A549 (cell line): Measurements from ENCODE around the gene DENR. TPM values are rescaled to one million over a fixed set of nuclear protein-coding genes. Genes with fewer than 3 reads are reported as not detected.

Experiments
- ATAC-seq, 2 experiments: fragments of 200-7000 bp in 1 of 2; fragments of >200 bp in 1 of 2; cut with Nextera tagmentation in 1 of 2; cut with Tn5 transposase in 1 of 2; 3 replicates each; pipeline versions ENCODE4 v1.8.0 to v1.9.1; 2018 to 2020; ENCODE audit warnings: mild to moderate bottlenecking in 1 of 2, moderate library complexity in 1 of 2
- CTCF ChIA-PET: fragments of 300-600 bp; sonication (Branson Sonifier 250); formaldehyde crosslinking; extraction: SDS; loops from one replicate; lab custom pipeline; 2021; ENCODE audit warnings: antibody characterized with exemption, inconsistent platforms; lab: Yijun Ruan, JAX
- POLR2A ChIA-PET: fragments of 350-600 bp; formaldehyde crosslinking; extraction: SDS; loops from one replicate; lab custom pipeline; 2021; ENCODE audit warnings: antibody characterized with exemption, inconsistent platforms; lab: Yijun Ruan, JAX
- DNase-seq, 2 experiments: peaks; one replicate each; pipeline versions ENCODE4 v3.0.0 to v3.0.0-alpha.2; 2011 to 2016; ENCODE audit warnings: low read depth in 1 of 2, low spot score in 1 of 2
- FAIRE-seq: peaks from 2 replicates; lab custom pipeline; 2011; peaks lifted over from hg19 to GRCh38; lab: Jason Lieb, UNC
- H3K27ac ChIP-seq, 2 experiments: fragments of >200 bp; sonication (Bioruptor Twin); formaldehyde crosslinking; 3 replicates each; pipeline ENCODE4 v1.5.1; 2016 to 2017
- H3K4me1 ChIP-seq: fragments of >200 bp; sonication (Bioruptor Twin); formaldehyde crosslinking; 3 replicates; pipeline ENCODE4 v1.6.1; 2016
- H3K4me2 ChIP-seq: fragments of >200 bp; sonication (Bioruptor Twin); formaldehyde crosslinking; 3 replicates; pipeline ENCODE4 v1.6.1; 2016
- H3K4me3 ChIP-seq: fragments of >200 bp; sonication (Bioruptor Twin); formaldehyde crosslinking; 3 replicates; pipeline ENCODE4 v1.5.1; 2016
- H3K9me3 ChIP-seq: fragments of >200 bp; sonication (Bioruptor Twin); formaldehyde crosslinking; 3 replicates; pipeline ENCODE4 v1.6.1; 2016
- BHLHE40 ChIP-seq: IDR thresholded peaks from 2 replicates; pipeline ENCODE4 v1.6.1; 2012; ENCODE audit warnings: low read depth, low read length, inconsistent platforms
- EP300 ChIP-seq, 2 experiments: fragments of >200 bp; sonication (Bioruptor Twin); formaldehyde crosslinking; IDR thresholded peaks; 2 replicates in 1 of 2; 3 replicates in 1 of 2; pipeline ENCODE4 v1.6.1; 2016 to 2017
- FOXS1 ChIP-seq: fragments of 250-450 bp; sonication (Bioruptor Pico); IDR thresholded peaks from 2 replicates; pipeline ENCODE4 v1.5.0; 2020; ENCODE audit warnings: mild to moderate bottlenecking, moderate library complexity
- GATA3 ChIP-seq: IDR thresholded peaks from 2 replicates; pipeline ENCODE4 v1.6.1; 2012; ENCODE audit warnings: borderline replicate concordance
- HEYL ChIP-seq: fragments of 250-450 bp; sonication (Bioruptor Pico); IDR thresholded peaks from 2 replicates; pipeline ENCODE4 v1.8.0; 2021; ENCODE audit warnings: mild to moderate bottlenecking, moderate library complexity
- HOXB13 ChIP-seq: fragments of 250-450 bp; sonication (Bioruptor Pico); IDR thresholded peaks from 2 replicates; pipeline ENCODE4 v1.5.0; 2020; ENCODE audit warnings: low read depth, mild to moderate bottlenecking, moderate library complexity
- KDM1A ChIP-seq: fragments of 200-600 bp; sonication (generic); IDR thresholded peaks from 2 replicates; pipeline ENCODE4 v1.6.1; 2016; ENCODE audit warnings: low read depth, mild to moderate bottlenecking
- NPAS2 ChIP-seq: fragments of 250-450 bp; sonication (Bioruptor Pico); IDR thresholded peaks from 2 replicates; pipeline ENCODE4 v1.8.0; 2022; ENCODE audit warnings: mild to moderate bottlenecking, moderate library complexity, borderline replicate concordance
- WGBS: methylation state at CpG from one replicate; pipeline ENCODE4 v1.1.6; 2017; ENCODE audit errors: missing lambda C conversion rate; 5-methylcytosine and 5-hydroxymethylcytosine counted together
- polyA plus RNA-seq, 4 experiments: library from polyadenylated mRNA; depleted of rRNA in 3 of 4; stranded (reverse); fragments of >200 nt; fragmentation: RNase III in 1 of 4; extraction: RNeasy Plus Mini Kit Qiagen cat#74134 plus additional on column Dnase treatment in 1 of 4; gene quantifications; 2 replicates in 3 of 4; 3 replicates in 1 of 4; pipeline ENCODE4 v1.2.3, GENCODE V29; 2011 to 2017
- TF ChIP-seq, protein P1 (sequence below): fragments of >200 bp; sonication (Bioruptor Twin); formaldehyde crosslinking; IDR thresholded peaks from 3 replicates; pipeline ENCODE4 v1.5.1; 2016
- TF ChIP-seq, protein P2 (sequence below): fragments of >200 bp; sonication (Bioruptor Twin); formaldehyde crosslinking; IDR thresholded peaks from 3 replicates; pipeline ENCODE4 v1.6.1; 2016
- TF ChIP-seq, protein P3 (sequence below): IDR thresholded peaks from 2 replicates; pipeline ENCODE4 v1.6.1; 2012
- TF ChIP-seq, protein P4 (sequence below): IDR thresholded peaks from 2 replicates; pipeline ENCODE4 v1.6.1; 2012; ENCODE audit warnings: low read depth, borderline replicate concordance
- TF ChIP-seq, protein P5 (sequence below): fragments of 250-450 bp; sonication (Bioruptor Pico); IDR thresholded peaks from 2 replicates; pipeline ENCODE4 v1.5.0; 2021; ENCODE audit warnings: mild to moderate bottlenecking, moderate library complexity, borderline replicate concordance
- TF ChIP-seq, protein P6 (sequence below): fragments of 200-600 bp; sonication (generic); IDR thresholded peaks from 2 replicates; pipeline ENCODE4 v1.6.1; 2016; ENCODE audit warnings: antibody characterized with exemption, mild to moderate bottlenecking, moderate library complexity

The DENR gene
- polyA plus RNA-seq, 2 of the 4 experiments (the other 2 are of a cell fraction) = 76.0 to 98.2 TPM

DNA sequence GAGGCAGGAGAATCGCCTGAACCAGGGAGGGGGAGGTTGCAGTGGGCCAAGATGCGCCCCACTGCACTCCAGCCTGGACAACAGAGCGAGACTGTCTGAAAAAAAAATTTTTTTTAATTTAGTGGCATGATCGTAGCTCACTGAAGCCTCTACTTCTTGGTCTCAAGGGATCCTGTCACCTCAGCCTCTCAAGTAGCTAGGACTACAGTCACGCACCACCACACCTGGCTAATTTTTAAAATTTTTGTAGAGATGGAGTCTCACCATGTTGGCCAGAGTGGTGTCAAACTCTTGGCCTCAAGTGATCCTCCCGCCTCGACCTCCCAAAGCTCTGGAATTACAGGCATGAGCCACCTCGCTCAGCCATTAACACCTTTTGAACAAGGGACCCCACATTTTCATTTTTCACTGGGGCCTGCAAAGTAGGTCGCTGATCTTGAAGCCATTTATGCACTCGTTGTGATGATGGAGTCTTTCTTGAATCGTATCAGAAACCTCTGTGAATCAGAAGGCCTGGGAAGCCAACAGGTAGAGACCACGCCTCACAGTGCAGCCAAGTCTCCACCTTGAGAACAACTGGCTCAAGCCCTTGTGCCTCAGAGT is 27.9 kb upstream of the DENR start (continued):
- TF ChIP-seq, protein P1, sequence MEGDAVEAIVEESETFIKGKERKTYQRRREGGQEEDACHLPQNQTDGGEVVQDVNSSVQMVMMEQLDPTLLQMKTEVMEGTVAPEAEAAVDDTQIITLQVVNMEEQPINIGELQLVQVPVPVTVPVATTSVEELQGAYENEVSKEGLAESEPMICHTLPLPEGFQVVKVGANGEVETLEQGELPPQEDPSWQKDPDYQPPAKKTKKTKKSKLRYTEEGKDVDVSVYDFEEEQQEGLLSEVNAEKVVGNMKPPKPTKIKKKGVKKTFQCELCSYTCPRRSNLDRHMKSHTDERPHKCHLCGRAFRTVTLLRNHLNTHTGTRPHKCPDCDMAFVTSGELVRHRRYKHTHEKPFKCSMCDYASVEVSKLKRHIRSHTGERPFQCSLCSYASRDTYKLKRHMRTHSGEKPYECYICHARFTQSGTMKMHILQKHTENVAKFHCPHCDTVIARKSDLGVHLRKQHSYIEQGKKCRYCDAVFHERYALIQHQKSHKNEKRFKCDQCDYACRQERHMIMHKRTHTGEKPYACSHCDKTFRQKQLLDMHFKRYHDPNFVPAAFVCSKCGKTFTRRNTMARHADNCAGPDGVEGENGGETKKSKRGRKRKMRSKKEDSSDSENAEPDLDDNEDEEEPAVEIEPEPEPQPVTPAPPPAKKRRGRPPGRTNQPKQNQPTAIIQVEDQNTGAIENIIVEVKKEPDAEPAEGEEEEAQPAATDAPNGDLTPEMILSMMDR = no peak
- TF ChIP-seq, protein P2, sequence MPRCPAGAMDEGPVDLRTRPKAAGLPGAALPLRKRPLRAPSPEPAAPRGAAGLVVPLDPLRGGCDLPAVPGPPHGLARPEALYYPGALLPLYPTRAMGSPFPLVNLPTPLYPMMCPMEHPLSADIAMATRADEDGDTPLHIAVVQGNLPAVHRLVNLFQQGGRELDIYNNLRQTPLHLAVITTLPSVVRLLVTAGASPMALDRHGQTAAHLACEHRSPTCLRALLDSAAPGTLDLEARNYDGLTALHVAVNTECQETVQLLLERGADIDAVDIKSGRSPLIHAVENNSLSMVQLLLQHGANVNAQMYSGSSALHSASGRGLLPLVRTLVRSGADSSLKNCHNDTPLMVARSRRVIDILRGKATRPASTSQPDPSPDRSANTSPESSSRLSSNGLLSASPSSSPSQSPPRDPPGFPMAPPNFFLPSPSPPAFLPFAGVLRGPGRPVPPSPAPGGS = no peak
- TF ChIP-seq, protein P3, sequence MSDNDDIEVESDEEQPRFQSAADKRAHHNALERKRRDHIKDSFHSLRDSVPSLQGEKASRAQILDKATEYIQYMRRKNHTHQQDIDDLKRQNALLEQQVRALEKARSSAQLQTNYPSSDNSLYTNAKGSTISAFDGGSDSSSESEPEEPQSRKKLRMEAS = no peak

DNA sequence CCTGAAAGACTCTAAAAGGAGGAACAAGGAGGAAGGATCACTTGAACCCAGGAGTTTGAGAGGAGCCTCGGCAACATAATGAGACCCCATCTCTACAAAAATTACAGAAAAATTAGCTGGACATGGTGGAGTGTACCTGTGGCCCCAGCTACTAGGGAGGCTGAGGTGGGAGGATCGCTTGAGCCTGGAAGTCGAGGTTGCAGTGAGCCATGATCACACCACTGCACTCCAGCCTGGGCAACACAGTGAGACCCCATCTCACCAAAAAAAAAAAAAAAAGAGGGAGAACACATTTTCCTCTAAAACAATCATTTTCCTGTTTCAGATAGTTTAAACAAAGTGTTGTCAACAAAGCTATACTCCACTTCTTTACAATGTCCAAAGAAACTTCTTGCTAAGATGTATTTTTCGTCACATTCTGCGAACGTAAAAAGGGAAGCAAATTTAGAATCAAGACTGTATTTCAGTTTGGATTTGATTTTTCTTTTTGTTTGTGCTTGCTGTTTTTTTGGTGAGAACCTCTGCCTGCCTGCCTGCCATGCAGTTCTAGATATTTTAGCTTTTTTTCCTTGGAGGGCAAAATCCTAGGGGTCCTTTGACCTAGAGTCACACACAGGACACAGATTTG is 27.1 kb upstream of the DENR start:
- ATAC-seq (no peak), DNase-seq (no peak), FAIRE-seq (no peak)
- H3K9me3 ChIP-seq = no peaks in the 10 kb centered on the region
- POLR2A ChIA-PET = no interaction called here
- 83% methylated on average over 6 of the region's 6 CpGs for WGBS
- TF ChIP-seq BHLHE40 (no peak), NPAS2 (CRISPR knock-in tag) (no peak), FOXS1 (CRISPR knock-in tag) (no peak), HEYL (CRISPR knock-in tag) (no peak), GATA3 (no peak), KDM1A (no peak), HOXB13 (CRISPR knock-in tag) (no peak), EP300 (IDR thresholded peaks at IDR 0.05) (no peak)
- TF ChIP-seq, protein P4, sequence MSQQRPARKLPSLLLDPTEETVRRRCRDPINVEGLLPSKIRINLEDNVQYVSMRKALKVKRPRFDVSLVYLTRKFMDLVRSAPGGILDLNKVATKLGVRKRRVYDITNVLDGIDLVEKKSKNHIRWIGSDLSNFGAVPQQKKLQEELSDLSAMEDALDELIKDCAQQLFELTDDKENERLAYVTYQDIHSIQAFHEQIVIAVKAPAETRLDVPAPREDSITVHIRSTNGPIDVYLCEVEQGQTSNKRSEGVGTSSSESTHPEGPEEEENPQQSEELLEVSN = no peak
- TF ChIP-seq, protein P5, sequence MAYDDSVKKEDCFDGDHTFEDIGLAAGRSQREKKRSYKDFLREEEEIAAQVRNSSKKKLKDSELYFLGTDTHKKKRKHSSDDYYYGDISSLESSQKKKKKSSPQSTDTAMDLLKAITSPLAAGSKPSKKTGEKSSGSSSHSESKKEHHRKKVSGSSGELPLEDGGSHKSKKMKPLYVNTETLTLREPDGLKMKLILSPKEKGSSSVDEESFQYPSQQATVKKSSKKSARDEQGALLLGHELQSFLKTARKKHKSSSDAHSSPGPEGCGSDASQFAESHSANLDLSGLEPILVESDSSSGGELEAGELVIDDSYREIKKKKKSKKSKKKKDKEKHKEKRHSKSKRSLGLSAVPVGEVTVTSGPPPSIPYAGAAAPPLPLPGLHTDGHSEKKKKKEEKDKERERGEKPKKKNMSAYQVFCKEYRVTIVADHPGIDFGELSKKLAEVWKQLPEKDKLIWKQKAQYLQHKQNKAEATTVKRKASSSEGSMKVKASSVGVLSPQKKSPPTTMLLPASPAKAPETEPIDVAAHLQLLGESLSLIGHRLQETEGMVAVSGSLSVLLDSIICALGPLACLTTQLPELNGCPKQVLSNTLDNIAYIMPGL (CRISPR knock-in tag) = no peak
- TF ChIP-seq, protein P6, sequence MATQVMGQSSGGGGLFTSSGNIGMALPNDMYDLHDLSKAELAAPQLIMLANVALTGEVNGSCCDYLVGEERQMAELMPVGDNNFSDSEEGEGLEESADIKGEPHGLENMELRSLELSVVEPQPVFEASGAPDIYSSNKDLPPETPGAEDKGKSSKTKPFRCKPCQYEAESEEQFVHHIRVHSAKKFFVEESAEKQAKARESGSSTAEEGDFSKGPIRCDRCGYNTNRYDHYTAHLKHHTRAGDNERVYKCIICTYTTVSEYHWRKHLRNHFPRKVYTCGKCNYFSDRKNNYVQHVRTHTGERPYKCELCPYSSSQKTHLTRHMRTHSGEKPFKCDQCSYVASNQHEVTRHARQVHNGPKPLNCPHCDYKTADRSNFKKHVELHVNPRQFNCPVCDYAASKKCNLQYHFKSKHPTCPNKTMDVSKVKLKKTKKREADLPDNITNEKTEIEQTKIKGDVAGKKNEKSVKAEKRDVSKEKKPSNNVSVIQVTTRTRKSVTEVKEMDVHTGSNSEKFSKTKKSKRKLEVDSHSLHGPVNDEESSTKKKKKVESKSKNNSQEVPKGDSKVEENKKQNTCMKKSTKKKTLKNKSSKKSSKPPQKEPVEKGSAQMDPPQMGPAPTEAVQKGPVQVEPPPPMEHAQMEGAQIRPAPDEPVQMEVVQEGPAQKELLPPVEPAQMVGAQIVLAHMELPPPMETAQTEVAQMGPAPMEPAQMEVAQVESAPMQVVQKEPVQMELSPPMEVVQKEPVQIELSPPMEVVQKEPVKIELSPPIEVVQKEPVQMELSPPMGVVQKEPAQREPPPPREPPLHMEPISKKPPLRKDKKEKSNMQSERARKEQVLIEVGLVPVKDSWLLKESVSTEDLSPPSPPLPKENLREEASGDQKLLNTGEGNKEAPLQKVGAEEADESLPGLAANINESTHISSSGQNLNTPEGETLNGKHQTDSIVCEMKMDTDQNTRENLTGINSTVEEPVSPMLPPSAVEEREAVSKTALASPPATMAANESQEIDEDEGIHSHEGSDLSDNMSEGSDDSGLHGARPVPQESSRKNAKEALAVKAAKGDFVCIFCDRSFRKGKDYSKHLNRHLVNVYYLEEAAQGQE = no peak
- no peak overlapping the region for H3K4me3 ChIP-seq
- H3K27ac ChIP-seq = peak overlapping the region in 1 of 2 experiments; percentile 13; a peak in 1 of 6 replicates
- peak overlapping the region; percentile 42 for H3K4me2 ChIP-seq
- H3K4me1 ChIP-seq = peaks cover 10% of the 10 kb centered on the region
- CTCF ChIA-PET = interaction anchor here (0.6 to 1.8 kb wide), 5 partner anchors 66 to 447 kb away, joined by 3 to 7 read pairs (median 3); no protein-coding TSS in a partner anchor
